ENCODE data around the gene MAGI2. TPM values are rescaled to one million over a fixed set of nuclear protein-coding genes. Genes with fewer than 3 reads are reported as not detected.

MAGI2 gene
- total RNA-seq, 3 donors from 2014 or later: 9.8 to 22.7 (median 20.2) TPM

GRCh38 chr7:77971726-77972125 is 1481.7 kb downstream of the MAGI2 start:
- H3K9me3 ChIP-seq: no peaks in the 10 kb centered on the region
- intact Hi-C loops (cut with DNase I; ENCODE audit: low total_unique reads): no loop called here
- no peak for DNase-seq (ENCODE audit: low spot score in 2 of 2)
- H3K4me1 ChIP-seq: no peaks in the 10 kb centered on the region
- no peaks in the 10 kb centered on the region for H3K27me3 ChIP-seq
- H3K36me3 ChIP-seq: no peaks in the 10 kb centered on the region
- TF ChIP-seq POLR2AphosphoS5 (IDR thresholded peaks at IDR 0.05) (no peak), POLR2A (IDR thresholded peaks at IDR 0.05) (no peak), CTCF (IDR thresholded peaks at IDR 0.05) (no peak)
- no peak overlapping the region for H3K4me3 ChIP-seq
- no peak overlapping the region for H3K27ac ChIP-seq

GRCh38 chr7:77967429-77967828 is 1486.0 kb downstream of the MAGI2 start:
- no peaks in the 10 kb centered on the region for H3K36me3 ChIP-seq
- H3K9me3 ChIP-seq: no peaks in the 10 kb centered on the region

More at GRCh38 chr7:77967429-77967828, 1486.0 kb downstream of the MAGI2 start:
- Histone ChIP-seq H3K4me1 (no peaks in the 10 kb centered on the region), H3K27ac (no peak overlapping the region), H3K27me3 (no peaks in the 10 kb centered on the region), H3K4me3 (no peak overlapping the region)
- no peak for DNase-seq (ENCODE audit: low spot score in 2 of 2)
- no peak for TF ChIP-seq POLR2A (IDR thresholded peaks at IDR 0.05)
- TF ChIP-seq POLR2AphosphoS5 (IDR thresholded peaks at IDR 0.05): no peak
- TF ChIP-seq CTCF (IDR thresholded peaks at IDR 0.05): no peak
- intact Hi-C loops (cut with DNase I; ENCODE audit: low total_unique reads): no loop called here

Measured in breast epithelium (tissue), 4 donors.